Transverse colon (tissue), 3 donors: ENCODE results near the gene CCDC43.

ENCODE experiments used
- CTCF ChIP-seq, 5 experiments: fragments of 200-600 bp in 3 of 5; fragments of 450-650 bp in 2 of 5; sonication (generic) in 3 of 5; IDR thresholded peaks; 1 replicate in 2 of 5; 2 replicates in 3 of 5; pipeline ENCODE4 v1.5.1; 2016 to 2017; ENCODE audit warnings: antibody characterized with exemption in 5 of 5, inconsistent platforms in 3 of 5, mild to moderate bottlenecking in 2 of 5, moderate library complexity in 1 of 5
- POLR2A ChIP-seq: fragments of 450-650 bp; IDR thresholded peaks from one replicate; pipeline ENCODE4 v1.6.1; 2016; ENCODE audit warnings: antibody characterized with exemption, mild to moderate bottlenecking, moderate library complexity

GRCh38 chr17:44734272-44734671 is 44.7 kb upstream of the CCDC43 start:
- TF ChIP-seq POLR2A (no peak), CTCF (IDR thresholded peaks at IDR 0.05) (no peak)
